ENCODE data around the gene SHISA9. TPM values are rescaled to one million over a fixed set of nuclear protein-coding genes. Genes with fewer than 3 reads are reported as not detected.

SHISA9 gene
- polyA plus RNA-seq, 2 of the 4 experiments (the other 2 are of a cell fraction), result 0.16 TPM; not detected in 1

GRCh38 chr16:13254998-13255614, 353.7 kb downstream of the SHISA9 start (continued):
- TF ChIP-seq NFE2L2 (conservative IDR thresholded peaks at IDR 0.05; ENCODE audit: low read length), result no peak
- no peak for TF ChIP-seq EHF (CRISPR knock-in tag; IDR thresholded peaks at IDR 0.05)

GRCh38 chr16:13262270-13263090, 361.1 kb downstream of the SHISA9 start:
- WGBS (ENCODE audit: missing lambda C conversion rate), result 2% methylated on average over 3 of the region's 3 CpGs
- no peaks in the 10 kb centered on the region for H3K4me1 ChIP-seq
- FAIRE-seq (no peak), DNase-seq (ENCODE audit: low read depth in 1 of 2, low spot score in 1 of 2) (no peak), ATAC-seq (no peak)
- ChIA-PET POLR2A (no interaction called here), CTCF (no interaction called here)
- H3K27ac ChIP-seq, result no peak overlapping the region
- H3K4me2 ChIP-seq, result no peak overlapping the region
- peaks cover 5% of the 10 kb centered on the region; the same call in 1 of the 3 replicates for H3K9me3 ChIP-seq
- TF ChIP-seq HOXB5 (CRISPR knock-in tag; IDR thresholded peaks at IDR 0.05) (no peak), FOSB (CRISPR knock-in tag; IDR thresholded peaks at IDR 0.05) (no peak), ZSCAN20 (CRISPR knock-in tag; IDR thresholded peaks at IDR 0.05) (no peak), POLR2AphosphoS2 (conservative IDR thresholded peaks at IDR 0.05; ENCODE audit: low read length) (no peak), NR3C1 (IDR thresholded peaks at IDR 0.05) (no peak)
- H3K4me3 ChIP-seq, result no peak overlapping the region

DNA sequence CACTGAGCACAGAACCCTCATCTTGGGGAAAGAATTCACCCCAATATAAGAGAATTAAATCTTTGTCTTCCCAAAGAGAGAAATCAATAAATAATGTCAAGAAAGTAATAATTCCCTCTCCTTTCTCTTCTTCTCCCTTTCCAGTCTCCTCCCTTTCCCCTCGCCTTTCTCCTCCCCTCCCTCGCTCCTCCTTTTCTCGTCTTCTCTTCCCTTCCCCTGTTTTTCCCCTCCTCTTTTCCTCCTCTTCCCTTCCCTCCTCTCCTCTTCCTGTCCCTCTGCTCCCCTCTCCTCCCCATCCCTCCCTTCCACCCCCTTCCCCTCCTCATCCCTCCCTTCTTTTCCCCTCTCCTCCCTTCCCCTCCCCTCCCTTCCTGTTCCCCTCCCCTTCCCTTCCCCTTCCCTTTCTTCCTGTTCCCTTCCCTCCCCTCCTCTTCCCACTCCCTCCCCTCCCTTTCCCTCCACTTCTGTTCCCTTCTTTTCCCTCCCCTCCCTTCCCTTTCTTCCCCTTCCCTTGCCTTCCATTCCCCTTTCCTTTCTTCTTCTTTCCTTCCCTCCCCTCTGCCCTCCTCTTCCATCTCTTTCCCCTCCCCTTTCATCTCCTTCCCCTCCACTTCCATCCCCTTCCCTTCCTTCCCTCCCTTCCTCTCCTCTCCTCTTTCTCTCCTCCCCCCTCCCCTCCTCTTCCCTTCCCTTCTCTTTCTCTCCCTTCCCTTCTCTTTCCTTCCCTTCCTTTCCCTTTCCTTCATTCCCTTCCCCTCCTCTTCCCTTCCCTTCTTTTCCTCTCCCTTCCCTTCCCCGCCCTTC, 363.6 kb downstream of the SHISA9 start:
- no peak overlapping the region for H3K4me3 ChIP-seq
- DNase-seq (ENCODE audit: low read depth in 1 of 2, low spot score in 1 of 2) (no peak), ATAC-seq (no peak), FAIRE-seq (no peak)
- POLR2A ChIA-PET, result no interaction called here
- TF ChIP-seq, protein P1, sequence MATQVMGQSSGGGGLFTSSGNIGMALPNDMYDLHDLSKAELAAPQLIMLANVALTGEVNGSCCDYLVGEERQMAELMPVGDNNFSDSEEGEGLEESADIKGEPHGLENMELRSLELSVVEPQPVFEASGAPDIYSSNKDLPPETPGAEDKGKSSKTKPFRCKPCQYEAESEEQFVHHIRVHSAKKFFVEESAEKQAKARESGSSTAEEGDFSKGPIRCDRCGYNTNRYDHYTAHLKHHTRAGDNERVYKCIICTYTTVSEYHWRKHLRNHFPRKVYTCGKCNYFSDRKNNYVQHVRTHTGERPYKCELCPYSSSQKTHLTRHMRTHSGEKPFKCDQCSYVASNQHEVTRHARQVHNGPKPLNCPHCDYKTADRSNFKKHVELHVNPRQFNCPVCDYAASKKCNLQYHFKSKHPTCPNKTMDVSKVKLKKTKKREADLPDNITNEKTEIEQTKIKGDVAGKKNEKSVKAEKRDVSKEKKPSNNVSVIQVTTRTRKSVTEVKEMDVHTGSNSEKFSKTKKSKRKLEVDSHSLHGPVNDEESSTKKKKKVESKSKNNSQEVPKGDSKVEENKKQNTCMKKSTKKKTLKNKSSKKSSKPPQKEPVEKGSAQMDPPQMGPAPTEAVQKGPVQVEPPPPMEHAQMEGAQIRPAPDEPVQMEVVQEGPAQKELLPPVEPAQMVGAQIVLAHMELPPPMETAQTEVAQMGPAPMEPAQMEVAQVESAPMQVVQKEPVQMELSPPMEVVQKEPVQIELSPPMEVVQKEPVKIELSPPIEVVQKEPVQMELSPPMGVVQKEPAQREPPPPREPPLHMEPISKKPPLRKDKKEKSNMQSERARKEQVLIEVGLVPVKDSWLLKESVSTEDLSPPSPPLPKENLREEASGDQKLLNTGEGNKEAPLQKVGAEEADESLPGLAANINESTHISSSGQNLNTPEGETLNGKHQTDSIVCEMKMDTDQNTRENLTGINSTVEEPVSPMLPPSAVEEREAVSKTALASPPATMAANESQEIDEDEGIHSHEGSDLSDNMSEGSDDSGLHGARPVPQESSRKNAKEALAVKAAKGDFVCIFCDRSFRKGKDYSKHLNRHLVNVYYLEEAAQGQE (IDR thresholded peaks at IDR 0.05), result no peak
- TF ChIP-seq CEBPB (IDR thresholded peaks at IDR 0.05) (no peak), SREBF2 (IDR thresholded peaks at IDR 0.05) (no peak), HMGXB4 (CRISPR knock-in tag; IDR thresholded peaks at IDR 0.05; ENCODE audit: borderline replicate concordance) (no peak)
- CTCF ChIA-PET, result no interaction called here
- WGBS (ENCODE audit: missing lambda C conversion rate), result 0% methylated on average over 3 of the region's 4 CpGs
- no peak overlapping the region for H3K27ac ChIP-seq
- no peak overlapping the region for H3K4me2 ChIP-seq
- no peaks in the 10 kb centered on the region for H3K4me1 ChIP-seq
- no peaks in the 10 kb centered on the region for H3K9me3 ChIP-seq

DNA sequence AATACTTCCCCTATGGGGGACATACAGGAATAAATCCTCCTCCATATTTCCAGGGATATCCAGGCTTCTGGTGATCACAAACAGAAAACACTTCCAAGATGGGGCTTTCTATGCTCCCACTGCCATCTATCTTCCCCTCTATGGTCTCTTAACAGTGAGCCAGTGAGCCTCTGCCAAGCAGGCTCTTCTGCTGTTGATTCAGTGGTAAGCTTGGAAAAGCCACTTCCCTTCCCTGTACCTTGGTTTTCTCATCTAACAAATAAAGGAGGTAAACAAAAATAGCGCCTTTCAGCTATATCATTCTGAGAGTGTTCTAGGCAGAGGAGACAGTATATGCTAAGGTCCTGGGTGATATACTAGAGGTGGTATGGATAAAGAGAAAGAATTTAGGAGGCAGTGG, 368.0 kb downstream of the SHISA9 start:
- WGBS (ENCODE audit: missing lambda C conversion rate), result 17% methylated on average over 1 of the region's 1 CpG
- no peak for FAIRE-seq
- CTCF ChIA-PET, result interaction anchor here (0.6 kb wide), 1 partner anchor 162 kb away, joined by 3 read pairs; no protein-coding TSS in a partner anchor

More for the DNA sequence above, 368.0 kb downstream of the SHISA9 start:
- Histone ChIP-seq H3K4me3 (no peak overlapping the region), H3K27ac (no peak overlapping the region), H3K4me1 (no peaks in the 10 kb centered on the region), H3K4me2 (no peak overlapping the region), H3K9me3 (no peaks in the 10 kb centered on the region)
- POLR2A ChIA-PET, result no interaction called here
- TF ChIP-seq EHMT2 (IDR thresholded peaks at IDR 0.05; ENCODE audit: low read depth) (no peak), HEYL (CRISPR knock-in tag; IDR thresholded peaks at IDR 0.05) (no peak), MAZ (IDR thresholded peaks at IDR 0.05; ENCODE audit: borderline replicate concordance, low read depth, low read length) (no peak), CTCF (IDR thresholded peaks at IDR 0.05) (no peak), USF2 (IDR thresholded peaks at IDR 0.05) (no peak), POLR2AphosphoS2 (conservative IDR thresholded peaks at IDR 0.05; ENCODE audit: low read length) (no peak), EP300 (IDR thresholded peaks at IDR 0.05) (no peak), SREBF2 (IDR thresholded peaks at IDR 0.05) (no peak), FOSL2 (IDR thresholded peaks at IDR 0.05) (no peak), FOSL2 (CRISPR knock-in tag; IDR thresholded peaks at IDR 0.05) (no peak)
- no peak for DNase-seq (ENCODE audit: low read depth in 1 of 2, low spot score in 1 of 2)
- no peak for ATAC-seq

Data from A549 (cell line).